DMS79 treated with DMSO at 0.1 percent for 48 hours (cell line): Measurements from ENCODE around the gene PAIP1.
"Not testable (repeated sequence)": the region's sequence is repeated elsewhere in the genome, so short reads cannot be mapped to it uniquely, and the experiment has no call there.

ENCODE experiments used
- DNase-seq: peaks from one replicate; lab custom pipeline; 2025; lab: John Stamatoyannopoulos, UW

The PAIP1 gene

DNA sequence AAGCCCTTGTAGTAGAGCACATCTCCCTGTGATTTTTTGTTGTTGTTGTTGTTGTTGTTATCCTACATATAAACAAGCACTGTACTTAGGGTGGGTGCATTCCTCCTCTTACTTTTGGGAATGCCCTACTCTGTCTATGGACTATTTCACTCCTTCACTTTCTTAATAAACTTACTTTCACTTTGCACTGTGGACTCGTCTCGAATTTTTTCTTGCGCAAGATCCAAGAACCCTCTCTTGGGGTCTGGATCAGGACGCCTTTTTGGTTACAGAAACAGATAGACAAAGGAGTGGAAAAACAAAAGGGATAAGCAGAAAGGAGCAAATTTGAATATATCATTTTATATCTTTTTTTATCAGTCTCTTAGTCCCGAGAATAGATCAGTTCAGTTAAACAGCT lies 14.4 kb upstream of the PAIP1 start:
- DNase-seq, result no peak

DNA sequence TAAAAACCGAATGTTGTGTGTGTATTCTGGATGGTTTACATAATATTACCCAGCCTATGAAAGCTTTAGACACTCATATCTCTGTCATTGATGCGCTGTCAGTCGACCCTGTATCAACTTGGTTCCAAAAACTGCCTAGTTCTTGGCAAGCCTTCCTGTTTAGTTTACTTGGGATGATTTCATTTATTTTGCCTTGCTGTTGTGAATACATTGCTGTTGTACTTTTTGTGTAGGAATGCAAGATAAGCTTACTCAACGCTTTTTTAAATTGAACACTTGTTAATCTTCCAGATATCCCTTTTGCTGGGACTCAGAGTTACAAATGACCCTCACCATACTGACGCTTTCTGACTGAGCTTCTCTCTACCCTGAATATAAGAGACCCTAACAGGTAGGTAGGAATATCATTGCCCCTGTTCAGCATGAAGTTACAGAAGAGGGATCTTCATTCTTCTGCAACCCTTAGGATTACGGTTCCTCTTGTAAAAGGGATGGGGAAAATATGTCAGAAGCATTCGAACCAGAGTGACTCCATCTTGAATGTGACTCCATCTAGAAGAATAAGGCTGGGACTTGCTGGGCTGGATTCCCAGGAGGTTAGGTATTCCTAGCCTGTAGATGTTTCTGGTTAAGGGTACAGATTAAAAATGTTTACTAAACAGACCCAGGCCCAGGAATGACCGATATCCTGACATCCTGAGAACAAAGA lies 13.7 kb upstream of the PAIP1 start:
- DNase-seq, result no peak

DNA sequence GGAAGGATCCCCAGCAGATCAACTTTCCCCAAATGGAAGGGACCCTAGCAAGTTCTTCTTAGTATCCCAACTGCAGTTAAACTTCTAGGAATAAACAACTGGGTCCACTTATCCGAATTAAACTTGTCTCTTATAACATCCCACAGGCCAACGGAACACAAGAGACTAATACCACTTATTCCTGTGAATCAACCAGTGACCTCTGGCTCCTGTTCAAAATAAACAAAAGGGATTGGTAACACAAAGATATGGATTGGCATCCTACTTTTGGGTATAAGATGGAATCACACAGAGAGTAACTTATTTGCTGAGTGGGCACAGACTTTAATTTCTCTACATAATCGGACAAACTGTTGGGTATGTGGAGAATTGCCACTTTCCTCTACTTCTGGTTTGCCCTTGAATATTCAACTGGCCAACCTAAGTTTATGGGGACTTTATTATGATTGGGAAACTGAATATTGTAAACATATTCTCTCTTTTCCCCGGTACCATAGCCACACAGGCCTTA lies 12.4 kb upstream of the PAIP1 start:
- no peak for DNase-seq

DNA sequence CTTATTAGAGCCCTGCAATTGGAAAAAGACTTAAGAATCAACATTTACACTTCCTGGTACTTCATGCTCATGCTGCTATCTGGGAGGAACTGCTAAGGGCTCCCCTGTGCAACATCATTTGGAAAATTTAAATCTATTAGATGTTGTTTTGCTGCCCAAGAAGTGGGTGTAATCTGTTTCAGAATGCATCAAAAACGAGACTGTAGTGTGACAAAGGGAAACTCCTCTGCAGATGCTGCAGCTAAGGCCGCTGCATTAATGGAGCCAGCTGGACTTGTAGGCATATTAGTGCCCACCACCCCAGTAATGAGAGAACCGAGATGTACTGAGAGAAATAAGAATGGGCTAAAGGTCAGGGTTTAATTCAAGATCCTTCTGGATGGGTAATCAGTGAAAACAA lies 11.1 kb upstream of the PAIP1 start:
- DNase-seq, result no peak

DNA sequence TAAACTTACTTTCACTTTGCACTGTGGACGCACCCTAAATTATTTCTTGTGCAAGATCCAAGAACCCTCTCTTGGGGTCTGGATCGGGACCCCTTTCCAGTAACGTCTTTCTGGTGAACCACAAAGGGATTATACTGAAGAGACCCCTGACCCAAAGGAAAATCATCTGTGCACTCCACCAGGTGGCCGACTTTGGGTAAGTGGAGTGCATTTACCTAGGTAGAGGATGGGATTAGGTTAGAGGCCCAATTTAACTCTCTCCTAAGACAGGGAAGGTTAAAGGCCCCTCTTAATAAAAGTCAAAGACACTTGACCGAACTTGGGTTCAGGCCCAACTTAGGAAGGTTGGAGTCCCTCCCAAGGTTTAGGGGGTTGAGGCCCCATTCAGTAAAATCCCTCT lies 8.2 kb upstream of the PAIP1 start:
- no peak for DNase-seq

DNA sequence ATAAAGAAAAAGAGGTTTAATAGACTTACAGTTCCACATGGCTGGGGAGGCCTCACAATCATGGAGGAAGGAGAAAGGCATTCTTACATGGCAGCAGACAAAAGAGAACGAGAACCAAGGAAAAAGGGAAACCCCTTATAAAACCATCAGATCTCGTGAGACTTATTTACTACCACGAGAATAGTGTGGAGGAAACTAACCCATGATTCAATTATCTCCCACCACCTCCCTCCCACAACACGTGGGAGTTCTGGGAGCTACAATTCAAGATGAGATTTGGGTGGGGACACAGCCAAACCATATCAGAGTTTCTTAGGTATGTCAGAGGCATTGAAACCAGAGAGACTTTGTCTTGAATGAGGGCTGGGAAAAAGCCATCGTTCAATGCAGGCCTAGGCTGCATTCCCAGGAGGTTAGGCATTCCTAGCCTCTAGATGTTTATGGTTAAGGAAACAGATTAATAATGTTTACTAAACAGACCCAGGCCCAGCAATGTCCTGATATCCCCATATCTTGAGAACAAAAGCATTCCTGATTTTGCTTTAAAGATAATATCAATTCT lies 7.5 kb upstream of the PAIP1 start:
- no peak for DNase-seq

DNA sequence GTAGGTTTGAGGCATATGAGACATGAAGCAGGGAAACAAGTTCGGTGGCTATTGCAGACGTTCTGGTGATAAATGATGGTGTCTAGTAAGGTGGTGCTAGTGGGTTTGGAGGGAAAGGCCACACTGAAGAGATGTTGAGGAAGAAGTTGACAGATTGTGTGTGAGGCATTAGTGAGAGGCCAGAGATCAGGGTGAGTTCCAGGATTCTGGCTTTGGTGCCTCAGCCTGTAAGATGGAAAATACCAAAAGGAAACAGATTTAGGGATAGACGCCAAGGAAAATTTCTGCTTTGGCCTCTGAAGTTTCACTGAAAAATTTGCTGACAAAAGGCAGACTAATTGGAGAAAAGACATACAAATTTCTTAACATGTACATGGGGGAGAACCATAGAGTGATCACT lies 6.4 kb upstream of the PAIP1 start:
- DNase-seq, result no peak

DNA sequence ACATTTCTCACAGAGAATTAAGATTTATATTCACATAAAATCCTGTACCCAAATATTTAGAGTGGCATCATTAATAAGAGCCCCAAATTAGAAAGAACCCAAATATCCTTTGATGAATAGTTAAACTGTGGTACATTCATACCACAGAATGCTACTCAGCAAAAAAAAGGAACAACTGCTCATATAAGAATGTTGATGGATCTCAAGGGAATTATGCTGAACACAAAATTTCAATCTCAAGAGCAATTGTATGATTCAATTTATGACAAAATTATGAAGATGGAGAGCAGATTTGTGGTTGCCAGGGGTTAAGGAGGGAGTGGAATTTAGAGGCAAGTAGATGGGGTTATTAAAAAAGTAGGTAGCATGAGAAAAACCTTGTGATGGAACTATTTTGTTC lies 4.5 kb upstream of the PAIP1 start:
- no peak for DNase-seq

DNA sequence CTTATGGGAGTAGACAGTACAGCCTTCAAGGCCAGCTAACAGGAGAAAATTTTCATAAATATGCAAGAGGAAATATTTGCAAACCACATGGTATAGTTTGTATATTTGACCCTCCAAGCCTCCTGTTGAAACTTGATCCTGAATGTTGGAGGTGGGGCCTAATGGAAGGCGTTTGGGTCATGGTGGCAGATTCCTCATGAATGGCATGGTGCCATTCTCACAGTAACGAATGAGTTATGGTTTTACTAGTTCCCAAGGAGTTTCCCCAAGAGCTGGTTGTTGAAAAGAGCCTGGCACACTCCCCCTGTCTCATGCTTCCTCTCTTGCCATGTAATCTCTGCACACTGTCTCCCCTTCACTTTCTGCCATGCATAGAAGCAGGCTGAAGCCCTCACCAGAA lies 3.3 kb upstream of the PAIP1 start:
- no peak for DNase-seq

DNA sequence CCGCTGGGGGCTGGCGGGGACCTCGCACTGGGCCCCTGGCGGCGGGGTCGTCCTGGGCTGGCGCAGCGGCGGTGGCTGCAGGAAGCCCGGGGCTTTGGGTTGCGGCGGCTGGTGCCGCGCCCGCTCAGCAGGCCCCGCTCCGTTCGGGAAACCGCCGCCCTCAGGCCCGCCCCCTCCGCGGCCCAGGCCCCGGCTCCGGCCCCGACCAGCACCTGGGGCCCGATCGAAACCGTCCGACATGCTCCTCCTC lies 345 bp downstream of the PAIP1 start:
- not testable (repeated sequence) for DNase-seq

DNA sequence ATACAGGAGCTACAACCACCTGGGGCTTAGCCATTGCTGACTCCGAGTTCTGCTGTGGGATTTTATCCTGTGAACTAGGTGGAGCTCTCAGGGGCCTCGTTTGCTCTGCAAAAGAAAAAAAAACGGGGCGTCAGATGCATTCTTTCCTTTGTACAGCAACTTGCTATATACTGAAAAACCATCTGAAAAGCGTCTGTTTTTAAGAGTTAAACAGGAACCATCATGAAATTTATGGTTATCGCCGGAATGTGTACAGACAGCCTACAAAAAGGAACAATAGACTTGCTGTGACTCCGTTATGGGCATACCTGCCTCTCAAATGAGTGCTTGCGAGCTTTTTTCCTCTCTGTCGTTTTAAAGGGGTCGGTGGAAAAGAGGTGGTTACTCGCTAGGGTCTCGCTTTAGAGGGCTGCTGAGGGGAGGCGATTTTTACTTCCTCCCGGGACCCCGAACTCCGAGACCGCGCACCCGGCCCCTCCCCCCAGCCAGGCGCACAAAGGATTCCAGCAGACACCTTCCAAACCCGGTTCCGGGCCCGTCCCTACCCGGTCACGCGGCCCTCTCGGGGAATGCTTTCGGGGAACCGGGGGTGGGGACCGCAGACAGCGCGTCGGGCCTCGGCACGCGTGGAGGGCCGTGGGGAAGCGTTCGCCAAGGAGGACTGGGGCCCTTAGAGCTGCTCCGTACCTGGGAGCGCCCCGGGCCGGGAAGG lies 826 bp downstream of the PAIP1 start:
- DNase-seq, result peak; percentile 23

DNA sequence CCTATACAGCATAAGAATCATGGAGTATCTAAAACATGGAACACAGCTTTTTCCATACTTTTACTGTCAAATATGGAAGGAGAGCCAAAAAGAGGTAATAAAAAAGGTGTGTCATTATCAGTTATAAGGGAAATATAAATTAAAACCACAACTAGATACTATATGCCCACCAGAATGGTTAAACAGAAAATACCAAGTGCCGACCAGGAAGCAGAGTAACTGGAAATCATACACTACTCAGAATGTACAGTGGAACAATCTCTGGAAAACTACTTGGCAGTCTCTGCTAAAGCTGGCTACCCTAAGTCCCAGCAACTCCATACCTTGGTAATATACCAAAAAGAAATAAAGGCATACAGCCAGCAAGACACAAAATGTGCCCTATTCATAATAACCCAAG lies 2.4 kb downstream of the PAIP1 start:
- no peak for DNase-seq

DNA sequence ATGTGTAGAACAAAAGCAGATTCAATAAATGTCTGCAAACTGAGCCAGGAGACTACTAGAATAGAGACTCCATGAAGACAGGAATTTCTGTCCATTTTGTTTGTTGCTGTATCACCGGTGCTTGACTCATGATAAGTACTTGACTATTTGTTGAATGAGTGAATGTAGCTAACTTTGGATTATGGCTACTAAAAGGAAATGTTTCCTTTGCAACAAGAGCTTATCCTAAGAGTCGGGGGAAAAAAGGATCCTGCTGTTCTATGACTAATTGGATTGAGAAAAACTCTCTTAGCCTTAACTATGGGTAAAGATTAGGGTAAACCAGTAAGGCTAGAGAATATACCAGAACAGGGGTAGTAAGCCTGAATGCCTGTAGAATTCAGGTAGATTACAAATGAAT lies 3.5 kb downstream of the PAIP1 start:
- no peak for DNase-seq

DNA sequence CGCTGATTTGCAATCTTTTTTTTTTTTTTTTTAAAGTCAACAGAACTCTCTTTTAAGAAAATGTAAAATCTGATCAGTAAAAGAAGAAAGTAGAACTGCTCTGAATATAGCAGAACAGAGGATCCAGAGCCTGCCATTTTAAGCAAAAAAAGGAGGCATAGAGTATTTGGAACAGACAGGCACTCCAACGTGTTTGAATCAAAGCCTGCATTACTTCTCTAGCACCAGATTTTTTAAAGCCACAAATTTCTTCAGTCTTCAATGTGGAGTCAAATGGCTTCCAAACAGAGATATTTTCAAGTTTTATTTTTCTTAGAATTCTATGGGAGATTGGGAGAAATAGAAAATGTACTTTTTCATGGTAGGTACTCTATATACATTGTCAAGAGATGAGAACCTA lies 5.1 kb downstream of the PAIP1 start:
- no peak for DNase-seq

DNA sequence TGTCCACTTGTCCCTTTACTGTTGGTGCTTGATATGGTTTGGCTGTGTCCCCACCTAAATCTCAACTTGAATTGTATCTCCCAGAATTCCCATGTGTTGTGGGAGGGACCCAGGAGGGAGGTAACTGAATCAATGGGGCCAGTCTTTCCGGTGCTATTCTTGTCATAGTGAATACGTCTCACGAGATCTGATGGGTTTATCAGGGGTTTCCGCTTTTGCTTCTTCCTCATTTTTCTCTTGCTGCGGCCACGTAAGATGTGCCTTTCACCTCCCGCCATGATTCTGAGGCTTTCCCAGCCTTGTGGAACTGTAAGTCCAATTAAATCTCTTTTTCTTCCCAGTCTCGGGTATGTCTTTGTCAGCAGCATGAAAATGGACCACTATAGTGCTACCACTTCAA lies 7.6 kb downstream of the PAIP1 start:
- DNase-seq, result not testable (repeated sequence)

DNA sequence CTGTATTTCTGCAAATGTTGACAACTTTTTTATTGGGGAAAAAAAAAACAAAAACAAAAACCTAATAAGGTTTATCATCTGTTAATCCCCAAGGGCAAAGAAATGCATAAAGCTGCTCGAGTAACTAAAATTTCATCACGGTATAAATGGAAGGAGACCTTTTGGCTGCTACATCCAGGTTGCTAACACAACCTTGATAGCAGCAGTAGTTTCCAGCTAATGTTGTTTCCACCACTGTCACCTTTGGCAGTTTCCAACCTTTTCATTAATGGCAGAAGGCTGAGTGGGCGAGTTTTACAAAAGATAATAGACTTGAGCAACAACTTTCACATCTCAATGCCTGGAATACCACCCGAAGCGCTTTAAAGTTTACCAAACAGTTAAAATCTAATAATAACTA lies 8.5 kb downstream of the PAIP1 start:
- no peak for DNase-seq

DNA sequence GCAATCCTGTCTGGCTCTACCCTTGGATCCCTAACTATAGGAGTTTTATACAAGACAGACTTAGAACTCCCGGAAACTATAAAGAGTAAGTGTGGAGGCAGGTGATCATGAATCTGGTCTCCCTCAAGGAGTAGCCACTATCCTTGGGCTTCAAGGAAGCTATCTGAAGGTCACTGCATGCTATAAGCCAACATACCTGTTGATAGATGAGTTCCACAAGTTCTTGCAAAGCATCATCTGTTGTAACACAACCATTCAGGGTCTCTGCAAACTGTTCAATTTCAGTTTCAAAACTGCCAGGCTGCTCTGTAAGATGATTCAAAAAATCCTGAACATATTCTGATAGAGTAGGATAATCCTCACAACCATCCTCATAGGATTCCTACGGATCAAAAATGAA lies 9.3 kb downstream of the PAIP1 start:
- no peak for DNase-seq

DNA sequence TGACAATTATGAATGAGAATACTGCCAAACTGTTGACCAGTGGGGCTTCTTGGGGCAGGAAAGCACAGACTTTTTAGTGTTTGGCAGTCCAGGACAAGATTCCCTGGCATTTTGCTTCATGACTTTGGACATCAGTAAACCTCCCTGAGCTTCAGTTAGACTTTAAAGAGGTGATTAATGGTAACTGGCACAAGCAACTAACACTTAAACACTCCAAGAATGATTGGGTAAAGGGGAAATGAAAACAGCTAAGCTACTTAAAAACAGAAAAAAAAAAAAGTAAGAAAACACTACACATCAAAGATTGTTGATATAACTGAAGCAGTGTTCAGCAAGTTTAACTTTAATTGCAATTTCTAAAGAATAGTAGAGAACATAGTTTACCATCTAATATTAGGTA lies 13.4 kb downstream of the PAIP1 start:
- no peak for DNase-seq

DNA sequence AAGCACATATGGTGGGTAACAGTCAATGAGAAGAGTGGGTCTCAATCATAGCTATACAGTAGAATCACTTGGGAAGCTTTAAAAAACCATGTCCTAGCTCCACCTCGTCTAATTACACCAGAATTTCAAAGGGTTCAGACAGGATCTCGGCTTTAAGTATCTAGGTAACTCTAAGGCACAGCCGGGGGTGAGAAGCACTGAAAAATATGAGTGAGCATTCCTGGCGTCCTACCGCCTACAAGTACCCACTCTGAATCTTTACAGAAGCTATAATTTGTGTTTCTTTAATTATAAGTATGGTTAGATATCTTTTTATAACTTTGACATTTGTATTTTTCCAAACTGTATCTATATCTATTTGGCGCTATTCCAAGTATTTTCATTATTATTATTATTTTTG lies 16.1 kb downstream of the PAIP1 start:
- no peak for DNase-seq

DNA sequence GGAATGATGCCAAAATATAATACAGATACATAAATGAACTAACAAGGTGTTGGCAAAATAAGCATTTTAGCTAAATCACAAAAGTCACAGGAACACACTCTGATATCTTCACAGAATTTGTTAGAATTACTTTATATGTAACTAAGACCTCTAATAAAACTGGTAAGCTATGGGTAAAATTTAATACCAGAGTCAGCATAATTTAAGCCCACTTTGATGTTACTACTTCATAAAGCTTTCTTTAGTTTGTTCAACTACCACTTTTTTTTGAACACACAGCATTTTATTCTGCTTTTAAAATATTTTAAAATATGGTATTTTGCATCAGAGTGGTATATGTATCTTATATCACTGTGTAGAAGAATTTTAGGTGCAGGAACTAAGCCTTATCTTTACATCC lies 19.9 kb downstream of the PAIP1 start:
- DNase-seq, result no peak

DNA sequence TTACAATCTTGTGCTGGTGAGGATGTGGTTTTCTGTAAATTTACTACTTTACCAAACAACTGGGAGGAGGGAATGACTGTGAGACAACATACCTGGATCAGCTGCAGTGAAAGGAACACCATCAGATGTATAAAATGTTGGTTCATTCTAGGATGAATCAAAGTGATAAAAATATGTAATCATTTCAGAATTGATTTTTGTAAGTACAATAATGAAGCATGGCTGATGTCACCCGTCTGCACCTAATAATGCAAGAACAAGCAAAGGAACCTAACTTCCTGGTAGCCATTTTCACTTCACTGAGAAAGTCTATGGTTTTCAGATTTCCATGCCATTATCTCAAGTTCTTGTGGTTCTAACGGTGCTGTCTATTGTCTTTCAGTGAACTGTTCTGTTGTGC lies 23.2 kb downstream of the PAIP1 start:
- no peak for DNase-seq

DNA sequence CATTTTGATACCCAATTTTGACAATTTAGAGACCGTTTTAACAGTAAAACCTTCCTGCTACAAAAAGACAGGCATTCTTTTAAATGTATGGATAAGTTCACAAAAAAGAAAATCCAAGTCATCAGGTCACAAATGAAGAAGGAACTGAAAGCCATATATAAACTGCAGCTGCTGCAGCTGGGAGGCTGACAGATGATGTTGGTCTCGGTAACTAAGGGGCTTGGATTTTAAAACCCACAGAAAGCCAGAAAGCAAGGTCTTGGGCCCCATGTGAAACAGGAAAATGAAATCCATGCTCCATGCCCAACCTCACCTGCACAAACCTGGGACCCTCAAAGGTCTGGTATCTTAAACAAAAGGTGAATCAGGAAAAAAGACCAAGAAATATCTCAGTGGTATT lies 26.2 kb downstream of the PAIP1 start:
- DNase-seq, result no peak

DNA sequence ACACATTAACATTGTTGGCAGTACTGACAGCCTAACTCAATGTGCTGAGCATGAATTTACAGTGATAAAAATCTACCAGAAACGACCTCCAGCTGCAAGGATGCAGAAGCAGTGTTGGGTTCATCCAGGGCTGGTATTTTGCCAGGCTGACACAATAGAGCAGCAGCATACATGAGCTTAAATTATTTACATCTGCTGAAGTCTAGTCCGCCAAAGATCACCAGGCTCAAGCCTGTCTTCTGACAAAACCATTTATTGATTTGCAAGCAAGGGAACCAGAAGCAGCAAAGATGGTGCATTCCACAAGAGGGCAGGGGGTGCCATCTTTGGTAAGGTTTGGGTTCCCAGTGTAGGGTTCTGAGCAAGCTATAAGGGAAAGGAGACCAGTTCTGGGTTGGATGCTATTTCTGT lies 33.2 kb downstream of the PAIP1 start:
- DNase-seq, result no peak

DNA sequence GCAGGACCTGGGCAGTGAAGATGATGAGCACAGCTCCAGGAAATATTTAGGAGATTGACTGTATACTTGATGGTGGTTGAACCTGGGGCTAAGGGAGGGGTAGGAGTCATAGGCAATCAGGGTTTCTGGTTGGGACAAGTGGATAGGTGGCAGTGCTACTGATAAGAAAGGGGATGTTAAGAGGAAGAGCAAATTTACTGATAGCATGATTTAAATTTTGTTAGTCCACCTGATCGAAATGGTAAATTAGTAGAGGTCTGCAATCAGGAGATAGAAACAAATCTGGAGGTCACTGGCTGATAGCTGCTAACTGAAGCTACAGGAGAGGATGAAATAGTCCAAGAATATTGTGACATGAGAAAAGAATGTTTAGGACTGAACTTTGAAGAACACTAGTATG lies 36.3 kb downstream of the PAIP1 start:
- no peak for DNase-seq
